HepG2 (cell line): ENCODE data around the gene KRTAP1-4.

Experiments used
- DPF2 ChIP-seq: sonication (generic); formaldehyde crosslinking; IDR thresholded peaks from 2 replicates; pipeline ENCODE4 v1.4.0; 2020; ENCODE audit warnings: mild to moderate bottlenecking, low read depth, missing genetic modification reagents, borderline replicate concordance
- FOSL2 ChIP-seq: sonication (generic); formaldehyde crosslinking; IDR thresholded peaks from 2 replicates; pipeline ENCODE4 v1.4.0; 2020; ENCODE audit warnings: missing genetic modification reagents
- JUN ChIP-seq: sonication (generic); formaldehyde crosslinking; IDR thresholded peaks from 2 replicates; pipeline ENCODE4 v1.4.0; 2020; ENCODE audit warnings: mild to moderate bottlenecking, missing genetic modification reagents
- KLF9 ChIP-seq: IDR thresholded peaks from 2 replicates; pipeline ENCODE4 v1.6.1; 2016; ENCODE audit warnings: low read depth
- RAD21 ChIP-seq: fragments of 450-650 bp; formaldehyde crosslinking; IDR thresholded peaks from 2 replicates; pipeline ENCODE4 v1.5.0; 2020; ENCODE audit warnings: mild to moderate bottlenecking
- RBM22 ChIP-seq: fragments of 200-400 bp; formaldehyde crosslinking; optimal IDR thresholded peaks from 2 replicates; pipeline ENCODE3; 2017; ENCODE audit warnings: mild to moderate bottlenecking, low read length, moderate library complexity
- ZC3H4 ChIP-seq: sonication (generic); formaldehyde crosslinking; IDR thresholded peaks from 2 replicates; pipeline ENCODE4 v1.4.0; 2020; ENCODE audit warnings: missing genetic modification reagents, borderline replicate concordance
- ZNF12 ChIP-seq: sonication (generic); formaldehyde crosslinking; IDR thresholded peaks from 2 replicates; pipeline ENCODE4 v1.5.0; 2020; ENCODE audit warnings: missing genetic modification reagents
- ZNF549 ChIP-seq: sonication (generic); formaldehyde crosslinking; IDR thresholded peaks from 2 replicates; pipeline ENCODE4 v1.5.0; 2020; ENCODE audit warnings: missing genetic modification reagents
- ZSCAN25 ChIP-seq: sonication (generic); formaldehyde crosslinking; IDR thresholded peaks from 2 replicates; pipeline ENCODE4 v1.8.0; 2022; ENCODE audit warnings: mild to moderate bottlenecking, missing genetic modification reagents
- TF ChIP-seq, protein P1 (sequence below): sonication (generic); formaldehyde crosslinking; IDR thresholded peaks from 2 replicates; pipeline ENCODE4 v1.9.0; 2022; ENCODE audit warnings: missing genetic modification reagents, mild to moderate bottlenecking, borderline replicate concordance
- TF ChIP-seq, protein P2 (sequence below): sonication (generic); formaldehyde crosslinking; conservative IDR thresholded peaks from 2 replicates; pipeline ENCODE4 v1.4.0; 2020; ENCODE audit warnings: missing genetic modification reagents

- TF ChIP-seq KLF9 = no peak
- no peak for TF ChIP-seq FOSL2 (CRISPR knock-in tag)
- TF ChIP-seq, protein P1, sequence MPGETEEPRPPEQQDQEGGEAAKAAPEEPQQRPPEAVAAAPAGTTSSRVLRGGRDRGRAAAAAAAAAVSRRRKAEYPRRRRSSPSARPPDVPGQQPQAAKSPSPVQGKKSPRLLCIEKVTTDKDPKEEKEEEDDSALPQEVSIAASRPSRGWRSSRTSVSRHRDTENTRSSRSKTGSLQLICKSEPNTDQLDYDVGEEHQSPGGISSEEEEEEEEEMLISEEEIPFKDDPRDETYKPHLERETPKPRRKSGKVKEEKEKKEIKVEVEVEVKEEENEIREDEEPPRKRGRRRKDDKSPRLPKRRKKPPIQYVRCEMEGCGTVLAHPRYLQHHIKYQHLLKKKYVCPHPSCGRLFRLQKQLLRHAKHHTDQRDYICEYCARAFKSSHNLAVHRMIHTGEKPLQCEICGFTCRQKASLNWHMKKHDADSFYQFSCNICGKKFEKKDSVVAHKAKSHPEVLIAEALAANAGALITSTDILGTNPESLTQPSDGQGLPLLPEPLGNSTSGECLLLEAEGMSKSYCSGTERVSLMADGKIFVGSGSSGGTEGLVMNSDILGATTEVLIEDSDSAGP (CRISPR knock-in tag) = no peak
- no peak for TF ChIP-seq ZC3H4
- no peak for TF ChIP-seq DPF2 (CRISPR knock-in tag)
- no peak for TF ChIP-seq RAD21 (CRISPR knock-in tag)
- no peak for TF ChIP-seq ZNF549 (CRISPR knock-in tag)
- no peak for TF ChIP-seq JUN (CRISPR knock-in tag)
- no peak for TF ChIP-seq RBM22
- TF ChIP-seq, protein P2, sequence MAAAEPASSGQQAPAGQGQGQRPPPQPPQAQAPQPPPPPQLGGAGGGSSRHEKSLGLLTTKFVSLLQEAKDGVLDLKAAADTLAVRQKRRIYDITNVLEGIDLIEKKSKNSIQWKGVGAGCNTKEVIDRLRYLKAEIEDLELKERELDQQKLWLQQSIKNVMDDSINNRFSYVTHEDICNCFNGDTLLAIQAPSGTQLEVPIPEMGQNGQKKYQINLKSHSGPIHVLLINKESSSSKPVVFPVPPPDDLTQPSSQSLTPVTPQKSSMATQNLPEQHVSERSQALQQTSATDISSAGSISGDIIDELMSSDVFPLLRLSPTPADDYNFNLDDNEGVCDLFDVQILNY (CRISPR knock-in tag) = no peak
- TF ChIP-seq ZNF12 (CRISPR knock-in tag) = no peak
- TF ChIP-seq ZSCAN25 (CRISPR knock-in tag) = no peak
These were observed 36.2 kb downstream of the KRTAP1-4 start, which contains the start of gene KRTAP3-3 for GRCh38 chr17:40993839-40994238.
